ENCODE data around the gene CASKIN1.

Gene CASKIN1

DNA sequence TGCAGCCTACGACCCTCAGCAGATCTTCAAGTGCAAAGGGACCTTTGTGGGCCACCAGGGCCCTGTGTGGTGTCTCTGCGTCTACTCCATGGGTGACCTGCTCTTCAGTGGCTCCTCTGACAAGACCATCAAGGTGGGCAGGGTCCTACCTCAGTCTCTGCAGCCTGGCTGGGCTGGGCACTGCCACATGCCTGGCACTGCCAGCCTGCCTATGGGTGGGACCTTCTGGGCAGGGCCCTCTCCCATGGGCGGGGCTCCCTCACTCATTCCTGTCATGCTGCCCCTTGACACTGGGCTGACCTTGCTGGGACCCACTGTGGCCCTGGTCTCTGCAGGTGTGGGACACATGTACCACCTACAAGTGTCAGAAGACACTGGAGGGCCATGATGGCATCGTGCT is 22.5 kb downstream of the CASKIN1 start:
- no peak for DNase-seq (ENCODE audit: low read depth in 2 of 2)

DNA sequence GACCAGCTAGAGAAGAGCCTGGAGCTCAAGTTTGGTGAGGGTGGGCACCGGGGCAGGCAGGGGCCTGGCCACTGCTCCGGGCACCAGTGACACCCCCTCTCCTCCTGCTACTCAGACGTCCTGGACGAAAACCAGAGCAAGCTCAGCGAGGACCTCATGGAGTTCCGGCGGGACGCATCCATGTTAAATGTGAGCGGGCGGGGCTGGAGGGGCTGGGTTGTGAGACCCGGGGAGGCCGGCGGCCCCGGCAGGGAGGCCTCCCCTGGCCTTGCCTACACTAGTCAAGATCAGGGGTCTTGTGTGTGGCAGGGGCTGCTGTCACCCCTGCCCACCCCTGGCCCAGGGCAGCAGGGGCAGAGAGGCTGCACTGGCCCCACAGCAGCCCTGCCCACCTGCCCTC is 23.0 kb downstream of the CASKIN1 start:
- DNase-seq (ENCODE audit: low read depth in 2 of 2), result no peak

DNA sequence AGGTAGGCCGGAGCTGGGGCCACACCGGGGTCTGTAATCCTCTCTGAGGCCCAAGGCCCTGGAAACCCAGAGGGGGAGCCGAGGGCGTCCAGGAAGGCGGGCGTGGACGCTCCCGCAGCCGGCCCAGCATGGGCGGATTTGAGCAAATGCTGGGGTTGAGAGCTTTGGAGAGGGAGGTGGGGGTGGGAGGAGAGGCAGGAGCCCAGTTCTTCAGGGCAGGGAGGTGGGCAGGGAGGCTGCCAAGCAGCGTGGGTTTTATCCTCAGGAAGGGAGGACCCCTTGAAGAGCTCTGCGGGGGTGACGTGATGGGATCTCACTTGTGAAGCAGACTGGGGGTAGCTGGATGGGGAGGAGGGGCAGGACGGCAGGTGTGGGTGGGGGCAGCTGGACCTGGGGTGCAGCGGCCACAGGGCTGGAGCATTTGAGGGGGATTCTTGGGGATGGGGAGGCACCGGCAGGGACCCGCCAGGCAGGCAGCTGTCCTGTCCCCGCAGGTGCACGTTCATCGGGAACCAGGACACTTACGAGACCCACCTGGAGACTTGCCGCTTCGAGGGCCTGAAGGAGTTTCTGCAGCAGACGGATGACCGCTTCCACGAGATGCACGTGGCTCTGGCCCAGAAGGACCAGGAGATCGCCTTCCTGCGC is 23.6 kb downstream of the CASKIN1 start:
- no peak for DNase-seq (ENCODE audit: low read depth in 2 of 2)

DNA sequence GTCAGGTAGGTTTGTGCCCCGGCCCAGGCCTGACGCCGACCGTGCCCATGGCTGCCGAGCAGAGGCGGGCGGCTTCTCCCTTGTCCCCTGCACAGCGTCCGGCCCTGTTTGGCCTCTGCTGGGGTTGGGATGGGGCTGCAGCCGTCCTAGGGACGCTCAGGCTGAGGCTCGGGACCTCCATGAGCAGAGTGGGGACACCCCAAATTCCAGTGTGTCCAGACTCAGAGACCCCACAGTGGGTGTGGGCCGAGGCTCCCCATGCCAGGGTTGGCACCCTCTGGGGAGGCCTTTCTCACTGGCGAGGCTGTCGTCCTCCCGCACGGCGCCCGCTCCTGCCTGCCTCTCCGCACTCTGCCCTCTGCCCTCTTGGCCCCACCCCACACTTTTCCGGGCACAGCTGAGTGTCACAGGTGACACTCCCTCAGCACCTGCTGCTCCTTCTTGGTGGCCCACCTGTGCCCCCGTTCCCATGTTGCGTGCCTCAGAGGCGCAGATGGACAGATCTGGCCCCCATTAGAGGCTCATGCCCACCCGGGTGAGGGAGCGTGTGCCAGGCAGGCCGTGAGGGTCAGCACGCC is 24.7 kb downstream of the CASKIN1 start:
- no peak for DNase-seq (ENCODE audit: low read depth in 2 of 2)

DNA sequence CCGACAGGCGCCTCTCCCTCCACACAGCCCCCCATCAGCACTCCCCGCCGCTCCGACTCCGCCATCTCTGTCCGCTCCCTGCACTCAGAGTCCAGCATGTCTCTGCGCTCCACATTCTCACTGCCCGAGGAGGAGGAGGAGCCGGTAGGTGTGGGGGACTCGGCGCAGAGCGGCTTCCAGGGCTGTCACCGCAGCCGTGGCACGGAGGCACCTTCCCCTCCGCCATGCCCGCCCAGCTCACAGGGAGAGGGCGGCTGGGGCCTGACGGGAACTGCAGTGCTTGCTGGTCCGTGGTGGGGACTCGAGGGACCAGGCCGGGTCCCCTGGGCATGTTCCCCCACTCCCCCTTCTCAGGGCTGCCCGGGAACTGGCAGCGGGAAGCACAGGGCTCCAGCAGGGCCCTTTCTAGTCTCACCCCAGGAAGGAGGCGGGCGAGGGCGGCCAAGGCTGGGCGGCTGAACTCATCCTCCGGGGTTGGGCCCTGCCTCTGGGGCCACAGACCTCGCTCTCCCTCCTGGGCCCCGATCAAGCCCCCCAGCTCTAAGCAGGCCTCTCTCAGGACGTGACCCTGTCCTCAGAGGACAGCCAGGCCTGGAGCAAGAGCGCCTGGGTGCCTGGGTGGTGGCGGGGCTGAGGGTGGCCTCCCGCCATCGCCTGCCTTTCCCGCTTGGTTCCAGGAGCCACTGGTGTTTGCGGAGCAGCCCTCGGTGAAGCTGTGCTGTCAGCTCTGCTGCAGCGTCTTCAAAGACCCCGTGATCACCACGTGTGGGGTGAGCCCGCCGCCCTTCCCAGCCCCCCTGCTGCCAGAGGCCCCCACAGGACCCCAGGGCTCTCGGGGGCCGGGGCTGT is 25.6 kb downstream of the CASKIN1 start:
- no peak for DNase-seq (ENCODE audit: low read depth in 2 of 2)

DNA sequence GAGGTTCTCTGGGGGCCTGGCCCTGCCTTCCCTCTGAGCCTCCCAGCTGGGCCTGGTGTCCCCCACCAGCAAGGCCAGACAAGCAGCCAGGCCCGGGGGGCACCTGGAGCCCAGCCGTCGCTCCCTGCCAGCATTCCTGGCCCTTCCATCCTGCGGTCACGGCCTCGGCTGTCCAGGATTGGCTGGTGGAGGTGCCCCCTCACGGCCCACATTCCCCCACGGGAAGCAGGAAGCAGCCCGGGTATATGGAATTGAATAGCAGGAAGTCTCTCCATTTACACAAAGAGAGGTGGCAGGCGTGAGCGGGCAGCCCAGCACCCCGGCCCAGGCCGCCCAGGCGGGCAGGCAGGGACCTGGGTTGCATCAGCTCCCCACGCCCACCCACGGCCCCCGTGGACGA is 26.3 kb downstream of the CASKIN1 start:
- no peak for DNase-seq (ENCODE audit: low read depth in 2 of 2)

DNA sequence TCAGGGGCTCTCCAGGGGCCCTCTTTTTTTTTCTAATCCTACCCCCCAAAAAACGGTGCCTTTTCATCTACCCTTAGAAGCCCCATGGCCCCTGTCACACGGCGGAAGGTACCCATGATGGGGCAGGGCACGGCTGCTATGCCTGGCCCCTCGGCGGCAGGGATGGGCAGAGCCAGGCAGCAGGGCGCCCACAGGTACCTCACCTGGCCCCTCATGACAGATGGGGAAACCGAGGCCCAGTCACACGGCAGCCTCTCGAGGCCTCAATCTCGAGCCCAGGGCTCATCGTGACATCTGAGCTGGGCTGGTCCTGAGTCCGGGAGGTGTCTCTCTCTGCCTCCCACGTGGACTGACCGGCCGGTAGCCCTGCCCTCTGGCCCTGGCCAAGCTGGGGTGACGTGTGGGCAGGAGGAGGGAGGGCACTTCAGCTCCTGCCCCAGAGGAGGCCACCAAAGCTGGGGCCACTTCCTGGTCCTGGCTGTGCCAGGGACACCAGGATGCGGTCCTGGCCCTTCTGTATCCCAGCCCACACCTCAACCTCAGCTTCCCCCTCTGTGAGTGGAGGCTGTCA is 29.3 kb downstream of the CASKIN1 start:
- no peak for DNase-seq (ENCODE audit: low read depth in 2 of 2)

DNA sequence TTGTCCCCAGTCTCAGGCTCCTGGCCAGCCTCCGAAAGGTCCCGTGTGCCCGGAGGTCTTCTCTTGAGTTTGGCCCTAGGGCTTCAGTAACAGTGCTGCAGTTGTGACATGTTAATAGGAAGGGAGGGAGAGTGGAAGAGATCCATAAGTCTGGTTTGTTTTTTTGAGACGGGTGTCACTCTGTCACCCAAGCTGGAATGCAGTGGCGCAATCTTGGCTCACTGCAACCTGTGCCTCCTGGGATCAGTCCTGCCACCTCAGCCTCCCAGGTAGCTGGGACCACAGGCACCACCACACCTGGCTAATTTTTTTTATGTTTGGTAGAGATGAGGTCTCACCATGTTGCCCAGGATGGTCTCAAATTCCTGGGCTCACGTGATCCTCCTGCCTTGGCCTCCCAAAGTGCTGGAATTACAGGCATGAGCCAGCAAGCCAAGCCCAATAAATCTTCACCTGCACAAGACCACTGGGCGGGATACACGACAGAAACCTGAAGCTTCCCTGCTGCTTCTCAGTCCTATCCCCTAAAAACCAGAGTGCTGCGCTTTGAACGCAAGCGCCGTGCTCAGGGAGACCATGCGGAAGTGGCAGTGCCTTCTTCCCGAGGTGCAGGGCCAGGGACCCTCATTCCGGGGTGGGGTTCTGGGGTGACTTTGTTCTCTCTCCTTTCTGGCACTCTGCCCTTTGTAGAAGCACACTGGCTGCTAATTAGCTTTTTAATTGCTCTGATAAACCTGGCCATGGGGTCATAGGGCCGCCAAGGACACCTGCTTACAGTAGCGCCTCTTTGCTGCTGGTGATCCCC is 29.9 kb downstream of the CASKIN1 start:
- no peak for DNase-seq (ENCODE audit: low read depth in 2 of 2)

DNA sequence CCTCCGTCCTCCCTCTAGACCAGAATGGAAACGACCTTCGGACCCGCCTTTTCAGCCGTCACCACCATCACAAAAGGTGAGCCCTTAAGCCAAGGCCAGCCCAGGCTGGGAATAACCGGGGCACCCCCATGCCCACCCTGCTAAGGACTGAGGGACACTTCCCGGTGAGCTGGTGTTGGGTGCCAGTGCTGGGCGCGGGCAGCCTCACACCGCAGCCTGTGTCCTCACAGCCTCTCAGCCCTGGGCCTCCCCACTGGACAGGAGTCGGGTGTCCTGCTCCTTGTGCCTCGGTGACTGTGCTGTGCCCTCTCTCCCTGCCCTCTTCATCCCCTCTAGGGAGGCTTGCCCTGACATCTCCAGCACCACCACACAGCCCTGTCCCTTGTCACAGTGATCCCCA is 30.5 kb downstream of the CASKIN1 start:
- DNase-seq (ENCODE audit: low read depth in 2 of 2), result no peak

DNA sequence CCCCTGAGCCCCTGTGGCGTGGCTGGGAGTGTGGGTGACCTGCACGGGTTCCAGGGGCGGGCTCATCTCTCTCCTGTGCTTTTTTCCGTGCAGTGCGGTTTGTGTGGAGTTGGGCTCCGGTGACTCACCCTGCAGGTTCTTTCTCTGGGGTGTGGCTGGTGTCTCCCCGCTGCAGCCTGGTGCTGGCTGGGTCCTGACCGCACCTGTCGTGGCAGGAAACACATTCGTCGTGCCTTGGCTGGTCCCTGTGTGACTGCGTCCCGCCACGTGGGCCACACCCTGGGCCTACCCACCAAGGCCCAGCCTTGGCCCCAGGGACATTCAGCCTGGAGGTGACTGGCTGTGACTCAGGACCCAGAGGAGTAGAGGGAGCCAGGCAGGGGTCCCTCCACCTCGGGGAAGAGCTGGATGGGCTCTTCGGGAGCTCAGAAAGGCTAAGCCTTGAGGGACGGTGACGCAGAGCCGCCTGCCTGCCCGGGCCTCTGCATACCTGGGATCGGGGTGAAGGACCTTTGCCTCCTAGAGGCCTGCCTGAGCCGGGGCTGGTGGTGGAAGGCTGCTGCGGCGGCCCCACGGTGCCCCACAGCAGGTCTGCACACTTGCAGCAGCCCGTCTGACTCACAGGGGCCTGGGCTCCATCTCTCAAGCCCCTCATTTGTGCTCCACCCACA is 33.1 kb downstream of the CASKIN1 start:
- no peak for DNase-seq (ENCODE audit: low read depth in 2 of 2)

DNA sequence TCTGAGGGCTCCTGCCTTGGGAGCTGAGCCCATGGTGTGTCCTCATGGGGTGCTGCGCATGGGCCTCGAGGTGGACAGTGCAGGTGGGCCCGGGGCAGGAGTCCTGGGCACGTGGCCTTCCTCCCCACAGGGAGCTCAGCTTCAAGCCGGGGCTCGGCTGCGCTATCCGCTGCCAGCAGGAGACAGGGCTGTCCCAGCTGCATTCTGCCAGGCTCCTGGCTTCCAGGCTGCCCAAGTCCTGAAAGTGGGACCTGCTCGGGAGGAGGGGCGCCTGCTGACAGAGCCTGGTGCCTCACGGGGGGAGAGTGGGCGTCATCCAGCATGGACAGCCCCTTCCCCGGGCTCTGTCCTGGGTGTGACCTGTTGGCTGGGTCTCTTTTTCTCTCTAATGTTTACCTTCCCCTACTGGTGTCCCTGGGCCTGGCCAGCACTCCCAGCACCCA is 33.7 kb downstream of the CASKIN1 start:
- no peak for DNase-seq (ENCODE audit: low read depth in 2 of 2)

DNA sequence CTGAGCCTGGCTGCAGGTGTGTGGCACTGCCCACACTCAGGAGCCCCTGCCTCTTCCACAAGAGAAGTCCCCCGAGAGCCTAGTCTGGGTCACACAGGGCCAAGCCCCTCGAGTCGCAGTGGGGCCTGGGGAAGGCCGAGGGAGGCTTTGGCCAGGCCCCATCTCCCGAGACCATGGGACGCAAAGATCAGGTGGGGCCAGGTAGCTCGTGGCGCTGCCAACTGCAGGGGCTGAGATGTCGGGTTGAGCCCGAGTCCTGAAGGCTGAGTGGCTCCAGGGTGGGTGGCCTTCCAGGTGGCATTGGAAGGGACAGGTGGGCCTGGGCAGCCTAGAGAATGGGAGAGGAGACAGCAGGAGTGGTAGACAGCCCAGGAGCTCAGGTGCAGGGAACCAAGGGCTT is 34.5 kb downstream of the CASKIN1 start:
- no peak for DNase-seq (ENCODE audit: low read depth in 2 of 2)

DNA sequence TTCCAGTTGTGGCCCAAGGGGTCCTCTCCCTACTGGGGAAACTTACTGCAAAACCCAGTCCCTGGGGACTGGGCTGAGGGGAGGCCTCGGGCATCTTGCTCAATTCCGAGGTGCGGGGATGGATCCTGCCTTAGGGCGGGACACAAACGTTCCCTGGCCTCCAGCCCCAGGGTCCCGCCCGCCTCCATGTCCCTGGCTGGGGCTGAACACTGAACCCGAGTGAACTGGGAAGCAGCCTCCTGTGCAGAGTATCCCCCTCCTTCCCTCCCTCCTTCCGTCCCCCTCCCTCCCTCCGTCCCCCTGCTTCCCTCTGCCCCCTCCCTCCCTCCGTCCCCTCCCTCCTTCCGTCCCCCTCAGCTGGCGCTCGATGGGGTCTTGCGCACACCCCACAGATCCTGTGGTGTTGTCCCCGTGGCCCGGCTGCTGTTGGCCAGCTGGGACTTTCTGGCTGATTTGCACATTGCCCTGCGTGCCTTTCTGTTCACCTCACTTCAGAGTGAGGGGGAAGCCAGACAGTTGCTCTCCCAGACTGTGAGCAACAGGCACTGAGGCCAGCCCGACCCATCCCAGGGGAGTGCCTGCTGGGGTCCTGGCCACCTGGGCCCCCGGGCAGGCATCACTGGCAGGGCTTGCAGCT is 35.4 kb downstream of the CASKIN1 start:
- no peak for DNase-seq (ENCODE audit: low read depth in 2 of 2)

DNA sequence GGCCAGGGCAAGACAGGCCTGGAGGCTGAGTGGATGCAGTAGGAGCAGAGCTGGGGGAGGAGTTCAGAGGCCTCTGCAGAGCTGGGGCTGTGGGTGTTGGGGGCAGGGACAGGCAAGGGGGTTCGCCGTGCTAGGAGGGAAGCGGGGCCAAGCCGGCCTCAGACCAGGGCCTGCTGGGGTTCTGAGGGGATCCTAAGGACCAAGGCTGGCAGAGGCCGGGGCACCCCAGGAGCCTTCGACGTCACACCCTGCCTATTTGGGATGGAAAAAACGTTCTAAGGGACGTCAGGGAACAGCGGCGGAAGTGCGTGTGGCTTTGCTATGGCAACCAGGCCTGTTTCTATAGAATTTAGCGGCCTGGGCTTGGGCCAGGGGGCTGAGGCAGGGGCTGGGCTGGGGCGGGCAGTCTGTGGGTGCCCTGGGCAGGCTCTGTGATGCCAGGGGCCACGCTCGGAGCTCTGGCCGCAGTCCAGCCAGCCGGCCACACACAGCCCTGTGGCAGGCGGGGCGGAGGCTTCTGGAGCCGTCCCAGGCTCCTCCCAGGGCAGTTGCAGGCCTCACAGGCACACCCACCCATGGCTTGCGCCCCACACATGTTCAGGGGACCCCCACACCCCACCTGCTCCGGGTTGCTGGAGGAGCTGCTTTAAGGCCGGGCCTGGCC is 37.1 kb downstream of the CASKIN1 start:
- no peak for DNase-seq (ENCODE audit: low read depth in 2 of 2)

DNA sequence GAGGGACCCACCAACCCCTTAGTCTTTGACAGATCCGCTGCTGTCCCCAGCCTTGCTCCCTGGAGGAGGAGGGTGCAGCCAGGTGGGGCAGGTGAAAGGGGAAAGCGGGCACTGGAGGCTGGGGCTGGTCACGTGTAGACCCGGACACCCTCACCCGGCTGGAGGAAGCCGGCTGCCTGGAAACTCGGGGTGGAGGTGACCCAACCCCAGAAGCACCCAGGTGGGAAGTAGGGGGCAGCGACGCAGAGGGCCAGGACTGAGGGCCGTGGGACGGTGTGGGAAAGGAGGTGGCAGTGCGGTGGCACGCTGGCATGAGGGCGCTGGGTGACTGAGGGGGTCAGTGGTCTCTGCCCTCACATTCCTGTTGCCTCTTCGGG is 38.2 kb downstream of the CASKIN1 start:
- DNase-seq (ENCODE audit: low read depth in 2 of 2), result no peak

DNA sequence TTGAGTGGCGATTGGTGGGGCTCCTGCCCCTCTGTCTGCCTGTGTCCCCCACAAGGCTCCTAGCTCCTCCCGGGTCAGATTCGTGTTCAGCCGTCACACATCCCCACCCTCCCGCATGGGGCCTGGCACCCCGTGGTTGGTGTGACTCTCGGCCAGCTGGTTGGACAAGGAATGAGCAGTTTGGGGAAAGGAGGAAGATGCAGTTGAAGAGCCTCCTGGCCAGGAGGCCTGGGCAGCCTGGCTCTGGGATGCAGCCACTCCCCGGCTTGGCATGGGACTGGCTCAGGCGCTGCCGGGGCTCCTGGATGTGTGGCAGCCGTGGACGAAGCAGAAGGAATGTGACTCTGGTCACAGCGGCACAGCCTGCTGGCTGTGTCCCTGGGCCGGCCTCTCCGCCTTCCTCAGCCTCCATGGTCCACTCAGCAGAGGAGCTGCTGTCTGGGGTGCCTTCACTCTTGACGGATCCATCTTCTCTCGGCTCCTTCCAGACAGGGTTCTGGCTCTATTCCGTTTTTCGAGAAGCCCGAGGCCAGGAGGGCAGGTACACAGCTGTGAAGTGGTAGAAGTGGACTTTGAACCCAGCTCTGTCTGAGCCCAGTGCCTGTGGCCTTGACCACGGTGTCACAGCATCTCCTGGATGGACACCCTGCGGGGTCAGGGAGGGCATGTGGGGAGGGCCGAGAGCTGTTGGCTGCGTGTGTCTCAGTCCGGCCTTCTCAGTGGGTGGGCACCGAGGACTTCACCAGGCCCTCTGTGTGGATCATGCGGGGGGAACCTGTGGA is 38.7 kb downstream of the CASKIN1 start:
- no peak for DNase-seq (ENCODE audit: low read depth in 2 of 2)

DNA sequence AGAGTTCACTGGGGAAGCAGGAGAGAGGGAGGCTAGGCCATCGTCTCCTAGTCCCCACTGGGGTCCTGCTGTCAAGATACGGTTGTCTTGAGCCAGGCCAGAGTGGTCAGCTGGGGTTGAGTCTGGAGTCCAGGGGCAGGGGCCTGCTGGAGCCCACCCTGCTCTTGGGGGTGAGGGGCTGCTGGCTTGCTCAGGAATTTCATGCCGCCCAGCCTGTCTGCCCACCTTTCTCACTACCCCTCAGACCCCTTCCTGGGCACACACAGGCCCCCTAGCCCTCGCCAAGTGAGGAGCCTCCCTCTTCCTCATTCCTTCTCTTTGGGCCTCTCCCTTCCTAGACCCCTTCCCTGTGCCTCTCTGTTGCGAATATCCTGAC is 39.6 kb downstream of the CASKIN1 start:
- no peak for DNase-seq (ENCODE audit: low read depth in 2 of 2)

DNA sequence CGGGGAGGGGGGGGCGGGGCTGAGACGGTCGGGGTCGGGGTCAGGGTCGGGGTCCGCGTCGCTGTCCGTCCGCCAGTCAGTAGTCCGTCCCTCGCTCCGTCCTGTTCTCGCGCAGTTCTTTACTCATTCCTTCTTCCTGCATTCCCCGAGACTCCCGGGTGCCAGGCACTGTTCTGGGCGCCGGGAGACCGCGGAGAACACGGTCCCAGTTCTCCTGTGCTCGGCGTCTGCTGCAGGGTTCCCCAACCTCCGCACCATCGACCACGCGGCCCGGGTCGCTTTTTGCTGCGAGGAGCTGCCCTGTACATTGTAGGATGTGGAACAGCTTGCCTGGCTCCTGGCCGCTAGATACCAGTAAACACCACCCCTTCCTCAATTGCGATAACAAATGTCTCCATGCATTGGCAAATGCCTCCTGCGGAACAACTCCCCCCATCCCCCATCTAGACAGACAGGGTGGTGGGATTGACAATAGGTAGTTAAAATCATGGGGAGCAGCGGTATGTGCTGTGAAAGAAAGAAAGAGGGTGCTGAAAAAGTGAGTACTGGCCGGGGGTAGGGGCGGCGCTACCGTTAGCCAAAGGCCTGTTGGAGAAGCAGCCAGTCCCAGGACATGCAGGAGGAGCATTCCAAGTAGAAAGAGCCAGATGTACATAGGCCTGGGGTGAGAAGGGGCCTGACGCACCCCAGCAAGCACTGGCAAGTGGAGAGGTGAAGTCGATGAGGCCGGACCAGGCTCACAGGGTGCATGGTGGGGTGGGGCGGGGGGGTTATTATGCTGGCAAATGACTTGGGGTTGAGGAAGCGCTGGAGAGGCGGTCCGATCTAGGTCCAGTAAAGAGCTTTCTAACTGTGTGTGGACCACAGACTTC is 40.2 kb downstream of the CASKIN1 start:
- no peak for DNase-seq (ENCODE audit: low read depth in 2 of 2)
